ENCODE measurements around the gene SLC26A2.

Gene SLC26A2

DNA sequence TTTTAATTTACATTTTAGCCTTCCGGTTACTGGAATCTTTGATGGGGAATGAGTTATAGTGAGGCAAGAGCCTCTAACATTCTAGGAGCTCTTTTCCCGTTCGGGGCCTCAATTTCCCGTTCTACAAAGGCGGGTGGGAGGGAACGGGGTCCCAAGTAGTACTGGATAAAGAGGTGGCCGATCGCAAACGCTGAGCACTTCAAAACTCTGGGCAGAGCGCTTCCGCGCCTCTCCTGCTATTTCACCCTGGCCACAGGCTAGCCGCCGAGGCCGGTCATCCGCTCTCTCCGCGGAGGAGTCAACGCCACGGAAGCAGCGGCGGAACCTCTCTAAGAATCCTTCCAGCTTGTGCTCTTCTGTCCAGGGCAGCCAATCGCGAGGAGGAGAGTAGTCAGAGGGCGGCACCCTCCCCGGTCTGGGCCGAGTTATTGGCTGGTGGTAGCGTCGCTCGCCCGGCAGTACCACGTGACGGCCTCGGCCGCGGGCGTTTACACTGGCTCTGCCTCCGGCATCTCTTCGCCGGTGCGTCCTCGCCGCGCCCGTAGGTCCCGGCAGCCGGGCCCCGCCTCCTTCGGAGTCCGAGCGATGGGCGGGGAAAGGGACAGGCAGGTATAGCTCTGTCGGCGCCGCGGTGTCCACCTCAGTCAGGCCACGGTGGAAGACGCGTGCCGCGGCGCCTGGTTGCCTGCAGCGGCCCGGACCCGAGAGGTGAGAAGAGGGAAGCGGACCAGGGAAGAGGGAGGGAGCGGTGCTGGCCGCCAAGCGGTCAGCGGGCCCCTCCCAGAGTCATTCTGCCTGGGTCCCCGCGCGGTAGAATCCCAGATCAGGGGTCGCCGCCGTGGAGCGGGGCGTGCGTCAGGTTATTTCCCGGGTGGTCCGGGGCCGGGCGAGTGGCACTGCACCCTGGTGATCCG is at the start of gene SLC26A2 (continued):
- TF ChIP-seq, protein P1, sequence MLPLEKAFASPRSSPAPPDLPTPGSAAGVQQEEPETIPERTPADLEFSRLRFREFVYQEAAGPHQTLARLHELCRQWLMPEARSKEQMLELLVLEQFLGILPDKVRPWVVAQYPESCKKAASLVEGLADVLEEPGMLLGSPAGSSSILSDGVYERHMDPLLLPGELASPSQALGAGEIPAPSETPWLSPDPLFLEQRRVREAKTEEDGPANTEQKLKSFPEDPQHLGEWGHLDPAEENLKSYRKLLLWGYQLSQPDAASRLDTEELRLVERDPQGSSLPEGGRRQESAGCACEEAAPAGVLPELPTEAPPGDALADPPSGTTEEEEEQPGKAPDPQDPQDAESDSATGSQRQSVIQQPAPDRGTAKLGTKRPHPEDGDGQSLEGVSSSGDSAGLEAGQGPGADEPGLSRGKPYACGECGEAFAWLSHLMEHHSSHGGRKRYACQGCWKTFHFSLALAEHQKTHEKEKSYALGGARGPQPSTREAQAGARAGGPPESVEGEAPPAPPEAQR (tag by site-specific recombination; IDR thresholded peaks at IDR 0.05): no peak
- TF ChIP-seq, protein P2, sequence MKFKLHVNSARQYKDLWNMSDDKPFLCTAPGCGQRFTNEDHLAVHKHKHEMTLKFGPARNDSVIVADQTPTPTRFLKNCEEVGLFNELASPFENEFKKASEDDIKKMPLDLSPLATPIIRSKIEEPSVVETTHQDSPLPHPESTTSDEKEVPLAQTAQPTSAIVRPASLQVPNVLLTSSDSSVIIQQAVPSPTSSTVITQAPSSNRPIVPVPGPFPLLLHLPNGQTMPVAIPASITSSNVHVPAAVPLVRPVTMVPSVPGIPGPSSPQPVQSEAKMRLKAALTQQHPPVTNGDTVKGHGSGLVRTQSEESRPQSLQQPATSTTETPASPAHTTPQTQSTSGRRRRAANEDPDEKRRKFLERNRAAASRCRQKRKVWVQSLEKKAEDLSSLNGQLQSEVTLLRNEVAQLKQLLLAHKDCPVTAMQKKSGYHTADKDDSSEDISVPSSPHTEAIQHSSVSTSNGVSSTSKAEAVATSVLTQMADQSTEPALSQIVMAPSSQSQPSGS (tag by site-specific recombination; IDR thresholded peaks at IDR 0.05; ENCODE audit: low read depth): no peak
- no peak for TF ChIP-seq SCRT2 (tag by site-specific recombination; IDR thresholded peaks at IDR 0.05)
- TF ChIP-seq SALL2 (tag by site-specific recombination; IDR thresholded peaks at IDR 0.05; ENCODE audit: borderline replicate concordance): no peak
- TF ChIP-seq, protein P3, sequence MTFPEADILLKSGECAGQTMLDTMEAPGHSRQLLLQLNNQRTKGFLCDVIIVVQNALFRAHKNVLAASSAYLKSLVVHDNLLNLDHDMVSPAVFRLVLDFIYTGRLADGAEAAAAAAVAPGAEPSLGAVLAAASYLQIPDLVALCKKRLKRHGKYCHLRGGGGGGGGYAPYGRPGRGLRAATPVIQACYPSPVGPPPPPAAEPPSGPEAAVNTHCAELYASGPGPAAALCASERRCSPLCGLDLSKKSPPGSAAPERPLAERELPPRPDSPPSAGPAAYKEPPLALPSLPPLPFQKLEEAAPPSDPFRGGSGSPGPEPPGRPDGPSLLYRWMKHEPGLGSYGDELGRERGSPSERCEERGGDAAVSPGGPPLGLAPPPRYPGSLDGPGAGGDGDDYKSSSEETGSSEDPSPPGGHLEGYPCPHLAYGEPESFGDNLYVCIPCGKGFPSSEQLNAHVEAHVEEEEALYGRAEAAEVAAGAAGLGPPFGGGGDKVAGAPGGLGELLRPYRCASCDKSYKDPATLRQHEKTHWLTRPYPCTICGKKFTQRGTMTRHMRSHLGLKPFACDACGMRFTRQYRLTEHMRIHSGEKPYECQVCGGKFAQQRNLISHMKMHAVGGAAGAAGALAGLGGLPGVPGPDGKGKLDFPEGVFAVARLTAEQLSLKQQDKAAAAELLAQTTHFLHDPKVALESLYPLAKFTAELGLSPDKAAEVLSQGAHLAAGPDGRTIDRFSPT (tag by site-specific recombination; IDR thresholded peaks at IDR 0.05): peak; percentile 86
- peak; percentile 28; the same call in 1 of the 2 replicates for TF ChIP-seq BCL11B (tag by site-specific recombination; IDR thresholded peaks at IDR 0.05; ENCODE audit: low read depth)
- peak; percentile 85 for TF ChIP-seq ZFP37 (tag by site-specific recombination; IDR thresholded peaks at IDR 0.05)
- TF ChIP-seq ZNF169 (tag by site-specific recombination; IDR thresholded peaks at IDR 0.05): no peak
- no peak for TF ChIP-seq ZNF768 (tag by site-specific recombination; IDR thresholded peaks at IDR 0.05)
- no peak for TF ChIP-seq ZNF777 (tag by site-specific recombination; IDR thresholded peaks at IDR 0.05; ENCODE audit: borderline replicate concordance)
- TF ChIP-seq, protein P4, sequence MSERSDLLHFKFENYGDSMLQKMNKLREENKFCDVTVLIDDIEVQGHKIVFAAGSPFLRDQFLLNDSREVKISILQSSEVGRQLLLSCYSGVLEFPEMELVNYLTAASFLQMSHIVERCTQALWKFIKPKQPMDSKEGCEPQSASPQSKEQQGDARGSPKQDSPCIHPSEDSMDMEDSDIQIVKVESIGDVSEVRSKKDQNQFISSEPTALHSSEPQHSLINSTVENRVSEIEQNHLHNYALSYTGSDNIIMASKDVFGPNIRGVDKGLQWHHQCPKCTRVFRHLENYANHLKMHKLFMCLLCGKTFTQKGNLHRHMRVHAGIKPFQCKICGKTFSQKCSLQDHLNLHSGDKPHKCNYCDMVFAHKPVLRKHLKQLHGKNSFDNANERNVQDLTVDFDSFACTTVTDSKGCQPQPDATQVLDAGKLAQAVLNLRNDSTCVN (tag by site-specific recombination; optimal IDR thresholded peaks at IDR 0.05): peak; percentile 77
- TF ChIP-seq ZNF350 (tag by site-specific recombination; IDR thresholded peaks at IDR 0.05): no peak
- TF ChIP-seq GLI4 (tag by site-specific recombination; IDR thresholded peaks at IDR 0.05): no peak
- TF ChIP-seq, protein P5, sequence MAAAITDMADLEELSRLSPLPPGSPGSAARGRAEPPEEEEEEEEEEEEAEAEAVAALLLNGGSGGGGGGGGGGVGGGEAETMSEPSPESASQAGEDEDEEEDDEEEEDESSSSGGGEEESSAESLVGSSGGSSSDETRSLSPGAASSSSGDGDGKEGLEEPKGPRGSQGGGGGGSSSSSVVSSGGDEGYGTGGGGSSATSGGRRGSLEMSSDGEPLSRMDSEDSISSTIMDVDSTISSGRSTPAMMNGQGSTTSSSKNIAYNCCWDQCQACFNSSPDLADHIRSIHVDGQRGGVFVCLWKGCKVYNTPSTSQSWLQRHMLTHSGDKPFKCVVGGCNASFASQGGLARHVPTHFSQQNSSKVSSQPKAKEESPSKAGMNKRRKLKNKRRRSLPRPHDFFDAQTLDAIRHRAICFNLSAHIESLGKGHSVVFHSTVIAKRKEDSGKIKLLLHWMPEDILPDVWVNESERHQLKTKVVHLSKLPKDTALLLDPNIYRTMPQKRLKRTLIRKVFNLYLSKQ (tag by site-specific recombination; IDR thresholded peaks at IDR 0.05; ENCODE audit: borderline replicate concordance): no peak
- TF ChIP-seq SP2 (tag by site-specific recombination; IDR thresholded peaks at IDR 0.05): peak; percentile 99
- TF ChIP-seq, protein P6, sequence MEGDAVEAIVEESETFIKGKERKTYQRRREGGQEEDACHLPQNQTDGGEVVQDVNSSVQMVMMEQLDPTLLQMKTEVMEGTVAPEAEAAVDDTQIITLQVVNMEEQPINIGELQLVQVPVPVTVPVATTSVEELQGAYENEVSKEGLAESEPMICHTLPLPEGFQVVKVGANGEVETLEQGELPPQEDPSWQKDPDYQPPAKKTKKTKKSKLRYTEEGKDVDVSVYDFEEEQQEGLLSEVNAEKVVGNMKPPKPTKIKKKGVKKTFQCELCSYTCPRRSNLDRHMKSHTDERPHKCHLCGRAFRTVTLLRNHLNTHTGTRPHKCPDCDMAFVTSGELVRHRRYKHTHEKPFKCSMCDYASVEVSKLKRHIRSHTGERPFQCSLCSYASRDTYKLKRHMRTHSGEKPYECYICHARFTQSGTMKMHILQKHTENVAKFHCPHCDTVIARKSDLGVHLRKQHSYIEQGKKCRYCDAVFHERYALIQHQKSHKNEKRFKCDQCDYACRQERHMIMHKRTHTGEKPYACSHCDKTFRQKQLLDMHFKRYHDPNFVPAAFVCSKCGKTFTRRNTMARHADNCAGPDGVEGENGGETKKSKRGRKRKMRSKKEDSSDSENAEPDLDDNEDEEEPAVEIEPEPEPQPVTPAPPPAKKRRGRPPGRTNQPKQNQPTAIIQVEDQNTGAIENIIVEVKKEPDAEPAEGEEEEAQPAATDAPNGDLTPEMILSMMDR (tag by site-specific recombination; IDR thresholded peaks at IDR 0.05): peak; percentile 77
- TF ChIP-seq SETDB1 (IDR thresholded peaks at IDR 0.05; ENCODE audit: insufficient read length, low read length): no peak
- TF ChIP-seq ZNF624 (tag by site-specific recombination; IDR thresholded peaks at IDR 0.05): no peak
- no peak for TF ChIP-seq ZNF548 (tag by site-specific recombination; IDR thresholded peaks at IDR 0.05)
- no peak for TF ChIP-seq ZNF555 (tag by site-specific recombination; conservative IDR thresholded peaks at IDR 0.05)
- TF ChIP-seq, protein P7, sequence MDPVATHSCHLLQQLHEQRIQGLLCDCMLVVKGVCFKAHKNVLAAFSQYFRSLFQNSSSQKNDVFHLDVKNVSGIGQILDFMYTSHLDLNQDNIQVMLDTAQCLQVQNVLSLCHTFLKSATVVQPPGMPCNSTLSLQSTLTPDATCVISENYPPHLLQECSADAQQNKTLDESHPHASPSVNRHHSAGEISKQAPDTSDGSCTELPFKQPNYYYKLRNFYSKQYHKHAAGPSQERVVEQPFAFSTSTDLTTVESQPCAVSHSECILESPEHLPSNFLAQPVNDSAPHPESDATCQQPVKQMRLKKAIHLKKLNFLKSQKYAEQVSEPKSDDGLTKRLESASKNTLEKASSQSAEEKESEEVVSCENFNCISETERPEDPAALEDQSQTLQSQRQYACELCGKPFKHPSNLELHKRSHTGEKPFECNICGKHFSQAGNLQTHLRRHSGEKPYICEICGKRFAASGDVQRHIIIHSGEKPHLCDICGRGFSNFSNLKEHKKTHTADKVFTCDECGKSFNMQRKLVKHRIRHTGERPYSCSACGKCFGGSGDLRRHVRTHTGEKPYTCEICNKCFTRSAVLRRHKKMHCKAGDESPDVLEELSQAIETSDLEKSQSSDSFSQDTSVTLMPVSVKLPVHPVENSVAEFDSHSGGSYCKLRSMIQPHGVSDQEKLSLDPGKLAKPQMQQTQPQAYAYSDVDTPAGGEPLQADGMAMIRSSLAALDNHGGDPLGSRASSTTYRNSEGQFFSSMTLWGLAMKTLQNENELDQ (tag by site-specific recombination; IDR thresholded peaks at IDR 0.05; ENCODE audit: low read depth): no peak
- no peak for TF ChIP-seq MZF1 (tag by site-specific recombination; IDR thresholded peaks at IDR 0.05; ENCODE audit: borderline replicate concordance)
- no peak for TF ChIP-seq ZNF701 (tag by site-specific recombination; IDR thresholded peaks at IDR 0.05)

Measured in HEK293 (cell line).